HCT116 (cell line): ENCODE measurements around the gene WDR70. TPM values are rescaled to one million over a fixed set of nuclear protein-coding genes. Genes with fewer than 3 reads are reported as not detected.
"Not testable (repeated sequence)": the region's sequence is repeated elsewhere in the genome, so short reads cannot be mapped to it uniquely, and the experiment has no call there.

Experiments
- ATAC-seq: fragments of 200-7000 bp; cut with Tn5 transposase; 2 replicates; pipeline ENCODE4 v1.9.1; 2020; ENCODE audit warnings: mild to moderate bottlenecking, moderate library complexity
- BruUV-seq: library from RNA; stranded (reverse); fragments of 400-500 nt; replicated peaks from 2 replicates; lab custom pipeline; 2021; lab: Mats Ljungman, UMichigan
- CTCF ChIA-PET: fragments of 300-600 bp; sonication (Branson Sonifier 250); formaldehyde crosslinking; loops from one replicate; lab custom pipeline; 2021; ENCODE audit warnings: antibody characterized with exemption; lab: Charles Lee
- POLR2A ChIA-PET: fragments of 300-600, 350-600 bp; sonication (Branson Sonifier 250); formaldehyde crosslinking; loops from one replicate; lab custom pipeline; 2021; ENCODE audit warnings: antibody characterized with exemption; lab: Charles Lee
- RAD21 ChIA-PET, 2 experiments: fragments of 300-600 bp; sonication (Branson Sonifier 250); formaldehyde crosslinking; loops; one replicate each; lab custom pipeline; 2023; ENCODE audit warnings: low total read pairs in 2 of 2; ENCODE audit not compliant: uncharacterized antibody in 2 of 2, unreplicated experiment in 2 of 2, low non-redundant PET in 1 of 2; lab: Charles Lee
- DNase-seq: peaks from one replicate; pipeline ENCODE4 v3.0.0-alpha.2; 2010; ENCODE audit warnings: low read depth, low spot score
- H2AFZ ChIP-seq: fragments of 200-600 bp; shearing (Covaris generic), sonication (generic); 2 replicates; pipeline ENCODE4 v1.6.1; 2017; ENCODE audit warnings: low read depth, mixed run types, mixed read lengths, antibody characterized with exemption, low read length; ENCODE audit not compliant: poor library complexity, severe bottlenecking
- H3K27ac ChIP-seq: 2 replicates; pipeline ENCODE4 v1.5.1; 2012; ENCODE audit warnings: low read depth, low read length
- H3K27me3 ChIP-seq: fragments of 200-600 bp; sonication (generic); 2 replicates; pipeline ENCODE4 v1.6.1; 2016; ENCODE audit warnings: mixed run types, low read length, mixed read lengths; ENCODE audit not compliant: insufficient read depth
- H3K36me3 ChIP-seq, 2 experiments: fragments of 200-500 bp in 1 of 2; fragments of 200-600 bp in 1 of 2; sonication (Bioruptor generic) in 1 of 2; sonication (generic) in 1 of 2; 2 replicates each; pipeline versions ENCODE4 v1.5.1 to v1.6.1; 2014 to 2016; ENCODE audit warnings: low read length in 2 of 2, inconsistent platforms in 1 of 2, mixed read lengths in 1 of 2, mixed run types in 1 of 2; ENCODE audit not compliant: insufficient read depth in 2 of 2, control insufficient read depth in 1 of 2
- H3K4me1 ChIP-seq, 2 experiments: fragments of 200-600 bp in 1 of 2; sonication (generic) in 1 of 2; 2 replicates each; pipeline versions ENCODE4 v1.5.1 to v1.6.1; 2012 to 2017; ENCODE audit warnings: low read length in 2 of 2, inconsistent platforms in 1 of 2, mild to moderate bottlenecking in 1 of 2, mixed read lengths in 1 of 2, mixed run types in 1 of 2, moderate library complexity in 1 of 2; ENCODE audit not compliant: insufficient read depth in 2 of 2, control insufficient read depth in 1 of 2
- H3K4me2 ChIP-seq: fragments of 200-600 bp; sonication (generic); 2 replicates; pipeline ENCODE4 v1.6.1; 2017; ENCODE audit warnings: mixed run types, low read length, mixed read lengths
- H3K4me3 ChIP-seq, 2 experiments: fragments of 200-600 bp in 1 of 2; sonication (generic) in 1 of 2; replicated peaks in 1 of 2; 2 replicates each; pipeline ENCODE4 v1.5.1; 2011 to 2016; ENCODE audit warnings: low read length in 2 of 2, control low read depth in 1 of 2, low read depth in 1 of 2, mild to moderate bottlenecking in 1 of 2, mixed read lengths in 1 of 2, mixed run types in 1 of 2
- H3K79me2 ChIP-seq: fragments of 200-600 bp; sonication (generic); 2 replicates; pipeline ENCODE4 v1.6.1; 2017; ENCODE audit warnings: mild to moderate bottlenecking, mixed run types, low read length, moderate library complexity, mixed read lengths; ENCODE audit not compliant: insufficient read depth
- H3K9ac ChIP-seq: fragments of 200-600 bp; sonication (generic); 2 replicates; pipeline ENCODE4 v1.6.1; 2016; ENCODE audit warnings: low read length, mixed read lengths
- H3K9me2 ChIP-seq: fragments of 200-600 bp; sonication (generic), shearing (Covaris generic); 2 replicates; pipeline ENCODE4 v1.6.1; 2017; ENCODE audit warnings: mixed run types, mild to moderate bottlenecking, moderate library complexity; ENCODE audit not compliant: insufficient read depth
- H3K9me3 ChIP-seq, 2 experiments: fragments of 200-500 bp in 1 of 2; fragments of 200-600 bp in 1 of 2; sonication (Bioruptor generic) in 1 of 2; sonication (generic) in 1 of 2; 2 replicates each; pipeline ENCODE4 v1.6.1; 2014 to 2017; ENCODE audit warnings: low read length in 2 of 2, mixed read lengths in 2 of 2, inconsistent platforms in 1 of 2, low read depth in 1 of 2, mild to moderate bottlenecking in 1 of 2, mixed run types in 1 of 2, moderate library complexity in 1 of 2; ENCODE audit not compliant: control insufficient read depth in 1 of 2, insufficient read depth in 1 of 2
- H4K20me1 ChIP-seq: fragments of 200-600 bp; sonication (generic), shearing (Covaris generic); 2 replicates; pipeline ENCODE4 v1.6.1; 2017; ENCODE audit warnings: mixed run types, mild to moderate bottlenecking, moderate library complexity; ENCODE audit not compliant: insufficient read depth
- CBX3 ChIP-seq: IDR thresholded peaks from 2 replicates; pipeline ENCODE4 v1.6.1; 2012; ENCODE audit warnings: low read depth
- CTCF ChIP-seq, 3 experiments: fragments of 200-600 bp in 1 of 3; sonication (generic) in 1 of 3; IDR thresholded peaks in 2 of 3; conservative IDR thresholded peaks in 1 of 3; 2 replicates each; pipeline ENCODE4 v1.5.1; 2012 to 2017; ENCODE audit warnings: low read depth in 2 of 3, low read length in 2 of 3, antibody characterized with exemption in 1 of 3, borderline replicate concordance in 1 of 3, control low read depth in 1 of 3, mild to moderate bottlenecking in 1 of 3, mixed read lengths in 1 of 3, mixed run types in 1 of 3, moderate library complexity in 1 of 3; ENCODE audit not compliant: insufficient read depth in 1 of 3
- ELF1 ChIP-seq: IDR thresholded peaks from 2 replicates; pipeline ENCODE4 v1.6.1; 2012; ENCODE audit warnings: low read depth, borderline replicate concordance
- EZH2phosphoT487 ChIP-seq: fragments of 200-600 bp; IDR thresholded peaks from 2 replicates; pipeline ENCODE4 v1.6.1; 2018; ENCODE audit warnings: antibody characterized with exemption, borderline replicate concordance
- FOSL1 ChIP-seq: IDR thresholded peaks from 2 replicates; pipeline ENCODE4 v1.6.1; 2012; ENCODE audit warnings: low read depth
- JUND ChIP-seq: IDR thresholded peaks from 2 replicates; pipeline ENCODE4 v1.6.1; 2012
- MAX ChIP-seq: IDR thresholded peaks from 2 replicates; pipeline ENCODE4 v1.6.1; 2012
- POLR2AphosphoS5 ChIP-seq: IDR thresholded peaks from 2 replicates; pipeline ENCODE4 v1.6.1; 2011; ENCODE audit warnings: mild to moderate bottlenecking, low read depth, low read length, moderate library complexity
- REST ChIP-seq: IDR thresholded peaks from 2 replicates; pipeline ENCODE4 v1.6.1; 2012; ENCODE audit warnings: low read depth
- SIN3A ChIP-seq: IDR thresholded peaks from 2 replicates; pipeline ENCODE4 v1.6.1; 2012; ENCODE audit warnings: low read depth
- SP1 ChIP-seq: IDR thresholded peaks from 2 replicates; pipeline ENCODE4 v1.6.1; 2012; ENCODE audit warnings: low read depth
- YY1 ChIP-seq: IDR thresholded peaks from 2 replicates; pipeline ENCODE4 v1.6.1; 2011; ENCODE audit warnings: low read length, low read depth, moderate library complexity, mild to moderate bottlenecking; ENCODE audit not compliant: insufficient replicate concordance; ENCODE audit errors: extremely low read depth
- ZNF274 ChIP-seq: fragments of 200-500 bp; sonication (Bioruptor generic); IDR thresholded peaks from 2 replicates; pipeline ENCODE4 v1.6.1; 2014; ENCODE audit warnings: mild to moderate bottlenecking, low read depth, low read length, inconsistent platforms
- intact Hi-C: fragments of 100-400 bp; cut with micrococcal nuclease; formaldehyde crosslinking; loops from 2 replicates; pipeline ENCODE4 v1.10.0; 2022
- total RNA-seq: library from RNA; stranded (reverse); gene quantifications from one replicate; pipeline ENCODE4 v1.2.1, GENCODE V29; 2021; ENCODE audit not compliant: unreplicated experiment

Gene WDR70
- total RNA-seq, 1 experiment from 2014 or later = 31.1 TPM

- H3K9ac ChIP-seq, BruUV-seq, POLR2A ChIA-PET, ATAC-seq, H3K4me1 ChIP-seq, H3K9me2 ChIP-seq, H2AFZ ChIP-seq, CTCF ChIA-PET, H3K27ac ChIP-seq, H3K4me3 ChIP-seq, RAD21 ChIA-PET, H3K4me2 ChIP-seq, H3K27me3 ChIP-seq, H3K9me3 ChIP-seq, intact Hi-C loops, DNase-seq, H4K20me1 ChIP-seq: not testable (repeated sequence)
- H3K36me3 ChIP-seq = peaks cover 42 to 60% of the 10 kb centered on the region in 2 experiments
- H3K79me2 ChIP-seq = peaks cover 40% of the 10 kb centered on the region
Measured at GRCh38 chr5:37342741-37343140, 36.4 kb upstream of the WDR70 start.

DNA sequence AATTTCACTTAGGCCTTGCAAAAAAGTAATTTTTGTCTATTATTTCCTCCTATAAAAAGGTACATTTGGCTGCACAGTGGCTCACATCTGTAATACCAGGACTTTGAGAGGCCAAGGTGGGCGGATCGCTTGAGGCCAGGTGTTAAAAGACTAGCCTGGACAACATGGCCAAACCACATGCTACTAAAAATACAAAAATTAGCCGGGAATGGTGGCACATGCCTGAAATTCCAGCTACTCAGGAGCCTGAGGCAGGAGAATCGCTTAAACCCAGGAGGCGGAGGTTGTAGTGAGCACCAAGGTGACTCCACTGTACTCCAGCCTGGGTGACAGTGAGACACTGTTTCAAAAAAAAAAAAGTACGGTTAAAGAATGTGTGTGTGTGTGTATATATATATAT lies 24.0 kb upstream of the WDR70 start:
- H3K4me1 ChIP-seq = no peaks in the 10 kb centered on the region
- no peak overlapping the region for H3K9ac ChIP-seq
- no TSS peak for BruUV-seq
- ChIA-PET CTCF (no interaction called here), POLR2A (no interaction called here), RAD21 (no interaction called here)
- peaks cover 85% of the 10 kb centered on the region for H3K79me2 ChIP-seq
- no peak overlapping the region for H3K4me3 ChIP-seq
- no peaks in the 10 kb centered on the region for H3K9me2 ChIP-seq
- TF ChIP-seq SP1 = no peak
- TF ChIP-seq FOSL1 = no peak
- no peak for TF ChIP-seq ELF1
- TF ChIP-seq JUND = no peak
- no peak for TF ChIP-seq YY1
- no peak for TF ChIP-seq CTCF (IDR thresholded peaks at IDR 0.05 in 2 of 3, conservative IDR thresholded peaks at IDR 0.05 in 1 of 3; ENCODE audit: borderline replicate concordance in 1 of 3, insufficient read depth in 1 of 3, low read depth in 2 of 3, low read length in 2 of 3)
- TF ChIP-seq REST = no peak
- no peak for TF ChIP-seq SIN3A
- no peak for TF ChIP-seq CBX3
- no peak for TF ChIP-seq MAX
- TF ChIP-seq EZH2phosphoT487 = no peak
- TF ChIP-seq POLR2AphosphoS5 = no peak
- no peak for TF ChIP-seq ZNF274
- H3K27ac ChIP-seq = no peak overlapping the region
- intact Hi-C loops = no loop called here
- no peak overlapping the region for H2AFZ ChIP-seq
- H4K20me1 ChIP-seq = peaks cover 7% of the 10 kb centered on the region; the same call in 1 of the 2 replicates
- no peak for ATAC-seq
- no peak for DNase-seq
- H3K36me3 ChIP-seq = peaks cover 38 to 45% of the 10 kb centered on the region in 2 experiments
- H3K27me3 ChIP-seq = no peaks in the 10 kb centered on the region
- no peak overlapping the region for H3K4me2 ChIP-seq
- H3K9me3 ChIP-seq = no peaks in the 10 kb centered on the region
